Lung (tissue), 16 donors: Measurements from ENCODE around the gene TMEM59L. TPM values are rescaled to one million over a fixed set of nuclear protein-coding genes. Genes with fewer than 3 reads are reported as not detected.

Experiments
- ATAC-seq: fragments of 200-7000 bp; cut with Tn5 transposase; one replicate; pipeline ENCODE4 v1.9.1; 2020; ENCODE audit warnings: moderate number of reproducible peaks; ENCODE audit not compliant: insufficient read depth, low FRiP score
- DNase-seq, 3 donors: peaks; one replicate each; pipeline ENCODE4 v3.0.0-alpha.2; 2013 to 2017
- H3K27ac ChIP-seq, 2 donors: one replicate each; pipeline ENCODE4 v1.5.1; 2013; ENCODE audit warnings: mild to moderate bottlenecking in 2 of 2, moderate library complexity in 2 of 2, control low read depth in 1 of 2, inconsistent platforms in 1 of 2, low read depth in 1 of 2, low read length in 1 of 2
- H3K27me3 ChIP-seq, 3 donors: one replicate each; pipeline ENCODE4 v1.5.1; 2013; ENCODE audit warnings: low read length in 2 of 3; ENCODE audit not compliant: control insufficient read depth in 3 of 3, insufficient read depth in 3 of 3
- H3K36me3 ChIP-seq, 4 donors: one replicate each; pipeline ENCODE4 v1.5.1; 2013; ENCODE audit warnings: low read length in 4 of 4, mild to moderate bottlenecking in 1 of 4, moderate library complexity in 1 of 4; ENCODE audit not compliant: control insufficient read depth in 4 of 4, insufficient read depth in 4 of 4
- H3K4me1 ChIP-seq, 5 donors: one replicate each; pipeline ENCODE4 v1.5.1; 2013; ENCODE audit warnings: low read length in 5 of 5, mild to moderate bottlenecking in 2 of 5, moderate library complexity in 1 of 5; ENCODE audit not compliant: control insufficient read depth in 5 of 5, insufficient read depth in 5 of 5
- H3K4me3 ChIP-seq: one replicate; pipeline ENCODE4 v1.5.1; 2013; ENCODE audit warnings: mild to moderate bottlenecking, control low read depth, moderate library complexity
- H3K9ac ChIP-seq, 2 donors: one replicate each; pipeline ENCODE4 v1.5.1; 2013; ENCODE audit warnings: low read length in 2 of 2, control low read depth in 1 of 2; ENCODE audit not compliant: insufficient read depth in 1 of 2
- H3K9me3 ChIP-seq, 4 donors: one replicate each; pipeline ENCODE4 v1.5.1; 2013; ENCODE audit warnings: low read length in 3 of 4, mild to moderate bottlenecking in 1 of 4, moderate library complexity in 1 of 4; ENCODE audit not compliant: control insufficient read depth in 4 of 4, insufficient read depth in 3 of 4
- WGBS, 2 donors: extraction: QIAGEN DNeasy Blood & Tissue Kit; methylation state at CpG; one replicate each; pipeline ENCODE4 v1.1.7; 2013; 5-methylcytosine and 5-hydroxymethylcytosine counted together
- long read RNA-seq, 5 donors: transcript quantifications; one replicate each; lab custom pipeline, GENCODE V29; 2026
- polyA plus RNA-seq, 2 donors: library from polyadenylated mRNA; stranded (reverse); fragments of 200-250 nt; gene quantifications; one replicate each; pipeline ENCODE4 v1.2.1, GENCODE V29; 2013
- total RNA-seq, 2 donors: library from RNA; depleted of rRNA in 1 of 2; stranded (reverse); fragments of >200 nt in 1 of 2; gene quantifications; one replicate each; pipeline ENCODE4 v1.2.1, GENCODE V29; 2014 to 2021
- TF ChIP-seq, protein P1 (sequence below): IDR thresholded peaks from 2 replicates; pipeline ENCODE4 v1.5.1; 2012; ENCODE audit warnings: mild to moderate bottlenecking; ENCODE audit errors: control extremely low read depth, extremely low read depth
- donor health status: control.
- donor health status: control.
- donor health status: Bipolar disorder and iron deficiency.
- donor health status: healthy.
- donor health status: DM: yes; HTN: yes; CAD: no.

The TMEM59L gene
- 1 to 10 TPM; 1.7 to 2.8 TPM for total RNA-seq
- polyA plus RNA-seq: 1 to 10 TPM in 1 of 2 donors, under 1 TPM in 1; 0.49 to 1.1 TPM
- long read RNA-seq, donor 1, transcript TMEM59L-201 (8 exons, 1,613 nt): major isoform, 7 of 14 reads
- long read RNA-seq, donor 1, partial matches to known transcripts: 0 of 14 reads
- long read RNA-seq, donor 1, other reads (novel, unspliced or antisense): 0 of 14 reads
- long read RNA-seq, donor 2, partial matches to known transcripts: 0 of 5 reads
- long read RNA-seq, donor 2, other reads (novel, unspliced or antisense): 0 of 5 reads
- long read RNA-seq, donor 3, transcript TMEM59L-201 (8 exons, 1,613 nt): major isoform, 5 of 7 reads
- long read RNA-seq, donor 3, partial matches to known transcripts: 0 of 7 reads
- long read RNA-seq, donor 3, other reads (novel, unspliced or antisense): 0 of 7 reads
- long read RNA-seq, donor 4, partial matches to known transcripts: 21 of 25 reads
- long read RNA-seq, donor 4, other reads (novel, unspliced or antisense): 0 of 25 reads
- long read RNA-seq, donor 5, transcript TMEM59L-205 (9 exons, 1,717 nt): minor isoform, 5 of 20 reads
- long read RNA-seq, donor 5, transcript TMEM59L-201 (8 exons, 1,613 nt): major isoform, 12 of 20 reads
- long read RNA-seq, donor 5, partial matches to known transcripts: 0 of 20 reads
- long read RNA-seq, donor 5, other reads (novel, unspliced or antisense): 0 of 20 reads

DNA sequence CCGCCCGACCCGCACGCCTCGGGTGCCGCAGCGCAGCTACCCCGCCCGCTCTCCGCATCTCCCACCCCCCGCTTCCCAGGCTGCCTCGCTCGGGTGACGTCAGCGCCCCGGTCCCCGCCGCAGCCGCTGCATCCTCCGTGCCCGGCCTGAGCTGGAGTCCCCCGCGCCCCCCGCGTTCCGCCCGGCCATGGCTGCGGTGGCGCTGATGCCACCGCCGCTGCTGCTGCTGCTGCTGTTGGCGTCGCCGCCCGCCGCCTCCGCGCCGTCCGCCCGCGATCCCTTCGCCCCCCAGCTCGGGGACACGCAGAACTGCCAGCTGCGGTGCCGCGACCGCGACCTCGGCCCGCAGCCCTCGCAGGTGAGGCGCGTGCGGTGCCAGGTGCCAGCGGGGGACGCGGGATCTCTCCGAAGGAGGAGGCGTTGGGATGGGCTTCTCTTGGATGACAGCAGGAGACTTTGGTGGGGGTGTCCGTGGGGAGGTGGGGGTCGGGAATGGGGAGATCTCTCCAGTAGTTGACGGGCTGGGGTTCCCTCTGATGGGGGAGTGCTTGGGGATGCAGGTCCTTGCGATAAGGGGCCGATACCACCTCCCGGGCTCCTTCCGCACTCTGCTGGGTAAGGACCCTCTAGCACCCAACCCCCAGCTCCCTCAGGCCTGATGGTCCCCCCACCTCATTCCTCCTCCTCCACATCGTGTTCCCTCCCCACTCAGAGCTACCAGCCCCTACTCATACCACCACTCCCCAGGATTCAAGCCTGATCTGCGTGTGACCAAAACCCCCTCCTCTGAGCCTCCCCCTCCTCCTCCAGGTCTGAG is at the start of gene TMEM59L:
Gene TMEM59L (plus strand): TSS at position 99 of the 817 bp plus-strand sequence. CDS start 89 bp downstream, at position 188.
- 1 to 2% methylated on average over 57 to 70 of the region's 70 CpGs for WGBS, 2 donors
- no peak for ATAC-seq
- Histone ChIP-seq H3K4me1 (peaks cover 0 to 16% (median 14%) of the 10 kb centered on the region in 5 donors), H3K36me3 (no peaks in the 10 kb centered on the region), H3K4me3 (peak within 1 kb of the TSS; percentile 18), H3K27me3 (peaks cover 0 to 57% (median 50%) of the 10 kb centered on the region in 3 donors), H3K9ac (no peak within 1 kb of the TSS), H3K27ac (no peak within 1 kb of the TSS), H3K9me3 (peaks cover 0 to 1% (median 0%) of the 10 kb centered on the region in 4 donors)
- TF ChIP-seq, protein P1, sequence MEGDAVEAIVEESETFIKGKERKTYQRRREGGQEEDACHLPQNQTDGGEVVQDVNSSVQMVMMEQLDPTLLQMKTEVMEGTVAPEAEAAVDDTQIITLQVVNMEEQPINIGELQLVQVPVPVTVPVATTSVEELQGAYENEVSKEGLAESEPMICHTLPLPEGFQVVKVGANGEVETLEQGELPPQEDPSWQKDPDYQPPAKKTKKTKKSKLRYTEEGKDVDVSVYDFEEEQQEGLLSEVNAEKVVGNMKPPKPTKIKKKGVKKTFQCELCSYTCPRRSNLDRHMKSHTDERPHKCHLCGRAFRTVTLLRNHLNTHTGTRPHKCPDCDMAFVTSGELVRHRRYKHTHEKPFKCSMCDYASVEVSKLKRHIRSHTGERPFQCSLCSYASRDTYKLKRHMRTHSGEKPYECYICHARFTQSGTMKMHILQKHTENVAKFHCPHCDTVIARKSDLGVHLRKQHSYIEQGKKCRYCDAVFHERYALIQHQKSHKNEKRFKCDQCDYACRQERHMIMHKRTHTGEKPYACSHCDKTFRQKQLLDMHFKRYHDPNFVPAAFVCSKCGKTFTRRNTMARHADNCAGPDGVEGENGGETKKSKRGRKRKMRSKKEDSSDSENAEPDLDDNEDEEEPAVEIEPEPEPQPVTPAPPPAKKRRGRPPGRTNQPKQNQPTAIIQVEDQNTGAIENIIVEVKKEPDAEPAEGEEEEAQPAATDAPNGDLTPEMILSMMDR: no peak
- DNase-seq: peak in 2 of 3 donors; percentile 40 to 49

DNA sequence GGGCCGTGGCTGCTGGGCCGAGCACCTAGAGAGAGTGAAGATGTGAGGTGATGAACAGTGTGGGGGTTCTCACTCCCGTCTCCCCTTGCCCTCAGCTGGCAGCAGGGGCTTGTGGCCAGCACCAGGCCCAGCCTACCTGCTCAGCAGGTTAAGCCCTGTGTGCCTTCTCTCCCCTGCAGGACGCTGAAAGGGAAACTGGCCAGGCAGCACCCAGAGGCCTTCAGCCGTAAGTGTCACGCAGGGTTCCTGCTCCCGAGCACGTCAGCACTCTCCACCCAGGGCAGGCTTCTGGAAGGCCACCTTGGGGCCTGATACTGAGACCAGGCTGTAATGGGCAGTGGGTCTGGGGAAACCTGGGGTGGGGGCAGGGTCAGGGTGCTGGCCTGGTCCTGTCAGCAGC is 45.7 kb upstream of the TMEM59L start:
- WGBS, 2 donors: 95 to 97% methylated on average over 8 of the region's 8 CpGs
- Histone ChIP-seq H3K9ac (no peak overlapping the region), H3K4me3 (no peak overlapping the region), H3K27ac (no peak overlapping the region), H3K36me3 (peaks cover 20 to 53% (median 27%) of the 10 kb centered on the region in 4 donors), H3K4me1 (peaks cover 0 to 3% (median 2%) of the 10 kb centered on the region in 5 donors), H3K9me3 (peaks cover 0 to 2% (median 0%) of the 10 kb centered on the region in 4 donors), H3K27me3 (no peaks in the 10 kb centered on the region)
- ATAC-seq (no peak), DNase-seq (no peak)
- TF ChIP-seq, protein P1: no peak

DNA sequence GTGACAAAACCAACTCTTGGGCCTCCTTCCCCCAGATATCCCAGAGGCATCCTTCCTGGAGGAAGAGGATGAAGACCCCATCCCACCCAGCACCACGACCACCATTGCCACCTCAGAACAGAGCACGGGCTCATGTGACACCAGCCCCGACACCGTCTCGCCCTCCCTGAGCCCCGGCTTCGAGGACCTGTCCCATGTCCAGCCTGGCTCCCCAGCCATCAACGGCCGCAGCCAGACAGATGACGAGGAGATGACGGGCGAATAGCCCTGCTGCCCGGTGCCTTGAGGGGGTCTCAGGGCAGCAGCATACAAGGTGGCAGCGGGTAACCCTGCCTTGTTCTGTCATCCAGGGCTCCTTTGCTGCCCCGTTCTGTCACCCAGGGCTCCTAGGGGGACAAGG is 44.3 kb upstream of the TMEM59L start:
- no peak overlapping the region for H3K9ac ChIP-seq
- no peaks in the 10 kb centered on the region for H3K27me3 ChIP-seq
- H3K36me3 ChIP-seq: peaks cover 24 to 50% (median 29%) of the 10 kb centered on the region in 4 donors
- H3K9me3 ChIP-seq: peaks cover 0 to 2% (median 0%) of the 10 kb centered on the region in 4 donors
- H3K4me1 ChIP-seq: peaks cover 7 to 11% (median 10%) of the 10 kb centered on the region in 5 donors
- 89 to 96% methylated on average over 13 to 15 of the region's 15 CpGs for WGBS, 2 donors
- H3K4me3 ChIP-seq: no peak overlapping the region
- H3K27ac ChIP-seq: no peak overlapping the region
- DNase-seq: no peak
- TF ChIP-seq, protein P1: no peak
- no peak for ATAC-seq
